ENCODE measurements around the gene KBTBD13. TPM values are rescaled to one million over a fixed set of nuclear protein-coding genes. Genes with fewer than 3 reads are reported as not detected.
A peak's percentile ranks its signal among the peaks of the same experiment; 100 is the strongest.
"Not testable (repeated sequence)": the region's sequence is repeated elsewhere in the genome, so short reads cannot be mapped to it uniquely, and the experiment has no call there.

KBTBD13 gene
- total RNA-seq, 4 donors from 2014 or later = 0.38 TPM; not detected in 3

- Histone ChIP-seq H3K27ac (peak overlapping the region in 3 of 4 donors; percentile 46 to 59 (median 59)), H3K4me3 (no peak overlapping the region), H3K27me3 (peaks cover 0 to 9% of the 10 kb centered on the region in 2 donors), H3K9me3 (no peaks in the 10 kb centered on the region), H3K36me3 (no peaks in the 10 kb centered on the region), H3K4me1 (peaks cover 0 to 32% (median 0%) of the 10 kb centered on the region in 4 donors)
- TF ChIP-seq CTCF (IDR thresholded peaks at IDR 0.05) (no peak), POLR2A (IDR thresholded peaks at IDR 0.05) (no peak)
- DNase-seq = no peak
Measured at GRCh38 chr15:65071381-65071811, 5.2 kb upstream of the KBTBD13 start.

- no peak for TF ChIP-seq POLR2A (IDR thresholded peaks at IDR 0.05)
- no peak for TF ChIP-seq CTCF (IDR thresholded peaks at IDR 0.05)
- DNase-seq = no peak
- H3K36me3 ChIP-seq = no peaks in the 10 kb centered on the region
- peaks cover 0 to 31% (median 0%) of the 10 kb centered on the region in 4 donors for H3K4me1 ChIP-seq
- peaks cover 0 to 9% of the 10 kb centered on the region in 2 donors for H3K27me3 ChIP-seq
- H3K27ac ChIP-seq = peak overlapping the region in 3 of 4 donors; percentile 46 to 59 (median 59)
- H3K4me3 ChIP-seq = no peak overlapping the region
- no peaks in the 10 kb centered on the region for H3K9me3 ChIP-seq
Measured at GRCh38 chr15:65072027-65072426, 4.5 kb upstream of the KBTBD13 start.

GRCh38 chr15:65072617-65073016 is 3.9 kb upstream of the KBTBD13 start:
- peaks cover 0 to 29% (median under 1%) of the 10 kb centered on the region in 4 donors for H3K4me1 ChIP-seq
- no peak for DNase-seq
- no peak overlapping the region for H3K4me3 ChIP-seq
- no peaks in the 10 kb centered on the region for H3K9me3 ChIP-seq
- peak overlapping the region in 1 of 4 donors; percentile 59 for H3K27ac ChIP-seq
- TF ChIP-seq CTCF (IDR thresholded peaks at IDR 0.05) = no peak
- TF ChIP-seq POLR2A (IDR thresholded peaks at IDR 0.05) = no peak
- H3K36me3 ChIP-seq = no peaks in the 10 kb centered on the region
- peaks cover 0 to 4% of the 10 kb centered on the region in 2 donors for H3K27me3 ChIP-seq

- H3K36me3 ChIP-seq, H3K27ac ChIP-seq, H3K4me3 ChIP-seq, DNase-seq, H3K9me3 ChIP-seq, H3K27me3 ChIP-seq: not testable (repeated sequence)
- peaks cover 0 to 24% (median 2%) of the 10 kb centered on the region in 4 donors for H3K4me1 ChIP-seq
Measured at GRCh38 chr15:65074946-65075345, 1.6 kb upstream of the KBTBD13 start.

GRCh38 chr15:65075607-65076395 is 745 bp upstream of the KBTBD13 start:
- H3K9me3 ChIP-seq, H3K27ac ChIP-seq, H3K4me3 ChIP-seq, H3K36me3 ChIP-seq, DNase-seq, H3K27me3 ChIP-seq: not testable (repeated sequence)
- peaks cover 0 to 24% (median 2%) of the 10 kb centered on the region in 4 donors for H3K4me1 ChIP-seq

- no peak for TF ChIP-seq POLR2A (IDR thresholded peaks at IDR 0.05)
- no peak for TF ChIP-seq CTCF (IDR thresholded peaks at IDR 0.05)
- Histone ChIP-seq H3K36me3 (no peaks in the 10 kb centered on the region), H3K4me3 (peak overlapping the region in 2 of 4 donors; percentile 6 to 11)
Measured at GRCh38 chr15:65077291-65077980, 890 bp downstream of the KBTBD13 start.

More at GRCh38 chr15:65077291-65077980, 890 bp downstream of the KBTBD13 start:
- Histone ChIP-seq H3K4me1 (peaks cover 0 to 21% (median 4%) of the 10 kb centered on the region in 4 donors), H3K27me3 (no peaks in the 10 kb centered on the region), H3K27ac (peak overlapping the region in 1 of 4 donors; percentile 72), H3K9me3 (no peaks in the 10 kb centered on the region)
- no peak for DNase-seq

Measured in Peyer's patch (tissue), 4 donors.